ENCODE measurements around the gene CRADD.

GRCh38 chr12:93778766-93779165 lies 101.6 kb downstream of the CRADD start:
- TF ChIP-seq CTCF (IDR thresholded peaks at IDR 0.05) (no peak), POLR2A (IDR thresholded peaks at IDR 0.05) (no peak), POLR2AphosphoS5 (IDR thresholded peaks at IDR 0.05) (no peak)
